ENCODE measurements around the gene ESPNL.

GRCh38 chr2:238063414-238064189 lies 36.5 kb upstream of the ESPNL start:
- TF ChIP-seq CTCF (IDR thresholded peaks at IDR 0.05) (no peak), POLR2A (IDR thresholded peaks at IDR 0.05) (no peak)

Data from lower leg skin (tissue), 3 donors.